HepG2 (cell line): ENCODE measurements around the gene TMEM74B.

Experiments used
- EZH2 ChIP-seq: conservative IDR thresholded peaks from 2 replicates; pipeline ENCODE4 v1.6.1; 2012; ENCODE audit warnings: mild to moderate bottlenecking, low read depth, low read length, moderate library complexity
- HDAC2 ChIP-seq: sonication (generic); formaldehyde crosslinking; IDR thresholded peaks from 2 replicates; pipeline ENCODE4 v1.4.0; 2020; ENCODE audit warnings: missing genetic modification reagents
- LCORL ChIP-seq, 2 experiments: fragments of 450-650 bp in 1 of 2; sonication (generic) in 1 of 2; formaldehyde crosslinking in 1 of 2; IDR thresholded peaks; 2 replicates each; pipeline versions ENCODE4 v1.5.0 to v1.6.1; 2017 to 2020; ENCODE audit warnings: antibody characterized with exemption in 1 of 2, missing genetic modification reagents in 1 of 2
- NFE2L1 ChIP-seq: sonication (generic); formaldehyde crosslinking; IDR thresholded peaks from 2 replicates; pipeline ENCODE4 v1.4.0; 2020; ENCODE audit warnings: missing genetic modification reagents, mild to moderate bottlenecking, borderline replicate concordance
- POLR2A ChIP-seq, 2 experiments: IDR thresholded peaks; 2 replicates each; pipeline ENCODE4 v1.6.1; 2011; ENCODE audit warnings: low read depth in 2 of 2, low read length in 2 of 2, mild to moderate bottlenecking in 1 of 2, moderate library complexity in 1 of 2; ENCODE audit not compliant: insufficient read depth in 1 of 2
- PRMT3 ChIP-seq: sonication (generic); formaldehyde crosslinking; IDR thresholded peaks from 2 replicates; pipeline ENCODE4 v1.8.1; 2022; ENCODE audit warnings: low read depth, mild to moderate bottlenecking, moderate library complexity, missing genetic modification reagents, borderline replicate concordance
- RELA ChIP-seq: sonication (generic); formaldehyde crosslinking; IDR thresholded peaks from 2 replicates; pipeline ENCODE4 v1.4.0; 2020; ENCODE audit warnings: missing genetic modification reagents
- SAFB2 ChIP-seq: sonication (generic); formaldehyde crosslinking; IDR thresholded peaks from 2 replicates; pipeline ENCODE4 v1.5.1; 2020; ENCODE audit warnings: missing genetic modification reagents, low read depth, mild to moderate bottlenecking, borderline replicate concordance
- ZNF121 ChIP-seq: sonication (generic); formaldehyde crosslinking; IDR thresholded peaks from 2 replicates; pipeline ENCODE4 v1.5.0; 2020; ENCODE audit warnings: mild to moderate bottlenecking, missing genetic modification reagents
- TF ChIP-seq, protein P1 (sequence below): sonication (generic); formaldehyde crosslinking; IDR thresholded peaks from 2 replicates; pipeline ENCODE4 v1.5.0; 2020; ENCODE audit warnings: mild to moderate bottlenecking, missing genetic modification reagents, moderate library complexity
- TF ChIP-seq, protein P2 (sequence below): IDR thresholded peaks from 2 replicates; pipeline ENCODE4 v1.6.1; 2012; ENCODE audit warnings: low read depth, low read length, improper control_type of control experiment
- TF ChIP-seq, protein P3 (sequence below): sonication (generic); formaldehyde crosslinking; IDR thresholded peaks from 2 replicates; pipeline ENCODE4 v1.4.0; 2020; ENCODE audit warnings: missing genetic modification reagents
- TF ChIP-seq, protein P4 (sequence below): sonication (generic); formaldehyde crosslinking; IDR thresholded peaks from 2 replicates; pipeline ENCODE4 v1.5.1; 2020; ENCODE audit warnings: mild to moderate bottlenecking, missing genetic modification reagents, moderate library complexity

DNA sequence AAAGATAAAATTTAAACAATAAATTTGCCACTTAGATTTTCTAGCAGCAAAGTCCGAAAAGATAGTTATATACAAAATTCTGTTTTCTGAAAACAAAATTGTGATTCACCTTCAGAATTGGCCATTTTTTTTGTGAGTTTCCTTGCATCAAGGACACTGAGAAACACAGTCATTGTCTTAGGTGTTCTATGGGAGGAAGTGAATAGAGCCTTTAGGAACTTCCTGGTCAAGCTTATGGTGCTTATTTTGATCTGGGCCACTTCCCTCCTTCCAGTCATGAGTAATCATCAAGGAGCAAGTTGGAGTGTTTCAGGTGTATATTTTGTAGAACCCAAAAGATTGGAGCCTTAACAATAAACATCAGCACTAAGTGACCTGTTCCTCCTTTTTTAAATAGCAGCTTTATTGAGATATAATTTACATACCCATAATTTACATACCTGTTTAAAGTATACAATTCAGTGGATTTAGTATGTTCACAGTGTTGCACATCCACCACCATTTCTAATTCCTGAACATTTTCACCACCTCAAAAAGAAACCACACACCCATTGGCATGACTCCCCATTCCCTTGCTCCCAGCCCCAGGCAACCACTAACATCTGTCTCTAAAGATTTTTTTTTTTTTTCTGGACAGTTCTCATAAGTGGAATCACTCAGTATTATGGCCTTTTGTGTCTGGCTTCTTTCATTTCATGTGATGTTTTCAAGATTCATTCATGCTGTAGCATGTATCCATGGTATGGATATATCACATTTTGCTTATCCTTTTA, 17.6 kb downstream of the TMEM74B start:
- TF ChIP-seq POLR2A (IDR thresholded peaks at IDR 0.05; ENCODE audit: insufficient read depth in 1 of 2, low read depth in 2 of 2, low read length in 2 of 2) (no peak), LCORL (IDR thresholded peaks at IDR 0.05) (no peak), LCORL (CRISPR knock-in tag; IDR thresholded peaks at IDR 0.05) (no peak), ZNF121 (CRISPR knock-in tag) (no peak), PRMT3 (CRISPR knock-in tag) (no peak), RELA (CRISPR knock-in tag) (no peak), EZH2 (no peak), HDAC2 (CRISPR knock-in tag) (no peak), SAFB2 (CRISPR knock-in tag) (no peak), NFE2L1 (no peak)
- TF ChIP-seq, protein P1, sequence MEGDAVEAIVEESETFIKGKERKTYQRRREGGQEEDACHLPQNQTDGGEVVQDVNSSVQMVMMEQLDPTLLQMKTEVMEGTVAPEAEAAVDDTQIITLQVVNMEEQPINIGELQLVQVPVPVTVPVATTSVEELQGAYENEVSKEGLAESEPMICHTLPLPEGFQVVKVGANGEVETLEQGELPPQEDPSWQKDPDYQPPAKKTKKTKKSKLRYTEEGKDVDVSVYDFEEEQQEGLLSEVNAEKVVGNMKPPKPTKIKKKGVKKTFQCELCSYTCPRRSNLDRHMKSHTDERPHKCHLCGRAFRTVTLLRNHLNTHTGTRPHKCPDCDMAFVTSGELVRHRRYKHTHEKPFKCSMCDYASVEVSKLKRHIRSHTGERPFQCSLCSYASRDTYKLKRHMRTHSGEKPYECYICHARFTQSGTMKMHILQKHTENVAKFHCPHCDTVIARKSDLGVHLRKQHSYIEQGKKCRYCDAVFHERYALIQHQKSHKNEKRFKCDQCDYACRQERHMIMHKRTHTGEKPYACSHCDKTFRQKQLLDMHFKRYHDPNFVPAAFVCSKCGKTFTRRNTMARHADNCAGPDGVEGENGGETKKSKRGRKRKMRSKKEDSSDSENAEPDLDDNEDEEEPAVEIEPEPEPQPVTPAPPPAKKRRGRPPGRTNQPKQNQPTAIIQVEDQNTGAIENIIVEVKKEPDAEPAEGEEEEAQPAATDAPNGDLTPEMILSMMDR = no peak
- TF ChIP-seq, protein P2, sequence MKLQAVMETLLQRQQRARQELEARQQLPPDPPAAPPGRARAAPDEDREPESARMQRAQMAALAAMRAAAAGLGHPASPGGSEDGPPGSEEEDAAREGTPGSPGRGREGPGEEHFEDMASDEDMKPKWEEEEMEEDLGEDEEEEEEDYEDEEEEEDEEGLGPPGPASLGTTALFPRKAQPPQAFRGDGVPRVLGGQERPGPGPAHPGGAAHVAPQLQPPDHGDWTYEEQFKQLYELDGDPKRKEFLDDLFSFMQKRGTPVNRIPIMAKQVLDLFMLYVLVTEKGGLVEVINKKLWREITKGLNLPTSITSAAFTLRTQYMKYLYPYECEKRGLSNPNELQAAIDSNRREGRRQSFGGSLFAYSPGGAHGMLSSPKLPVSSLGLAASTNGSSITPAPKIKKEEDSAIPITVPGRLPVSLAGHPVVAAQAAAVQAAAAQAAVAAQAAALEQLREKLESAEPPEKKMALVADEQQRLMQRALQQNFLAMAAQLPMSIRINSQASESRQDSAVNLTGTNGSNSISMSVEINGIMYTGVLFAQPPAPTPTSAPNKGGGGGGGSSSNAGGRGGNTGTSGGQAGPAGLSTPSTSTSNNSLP = no peak
- TF ChIP-seq, protein P3, sequence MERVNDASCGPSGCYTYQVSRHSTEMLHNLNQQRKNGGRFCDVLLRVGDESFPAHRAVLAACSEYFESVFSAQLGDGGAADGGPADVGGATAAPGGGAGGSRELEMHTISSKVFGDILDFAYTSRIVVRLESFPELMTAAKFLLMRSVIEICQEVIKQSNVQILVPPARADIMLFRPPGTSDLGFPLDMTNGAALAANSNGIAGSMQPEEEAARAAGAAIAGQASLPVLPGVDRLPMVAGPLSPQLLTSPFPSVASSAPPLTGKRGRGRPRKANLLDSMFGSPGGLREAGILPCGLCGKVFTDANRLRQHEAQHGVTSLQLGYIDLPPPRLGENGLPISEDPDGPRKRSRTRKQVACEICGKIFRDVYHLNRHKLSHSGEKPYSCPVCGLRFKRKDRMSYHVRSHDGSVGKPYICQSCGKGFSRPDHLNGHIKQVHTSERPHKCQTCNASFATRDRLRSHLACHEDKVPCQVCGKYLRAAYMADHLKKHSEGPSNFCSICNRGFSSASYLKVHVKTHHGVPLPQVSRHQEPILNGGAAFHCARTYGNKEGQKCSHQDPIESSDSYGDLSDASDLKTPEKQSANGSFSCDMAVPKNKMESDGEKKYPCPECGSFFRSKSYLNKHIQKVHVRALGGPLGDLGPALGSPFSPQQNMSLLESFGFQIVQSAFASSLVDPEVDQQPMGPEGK (CRISPR knock-in tag) = no peak
- TF ChIP-seq, protein P4, sequence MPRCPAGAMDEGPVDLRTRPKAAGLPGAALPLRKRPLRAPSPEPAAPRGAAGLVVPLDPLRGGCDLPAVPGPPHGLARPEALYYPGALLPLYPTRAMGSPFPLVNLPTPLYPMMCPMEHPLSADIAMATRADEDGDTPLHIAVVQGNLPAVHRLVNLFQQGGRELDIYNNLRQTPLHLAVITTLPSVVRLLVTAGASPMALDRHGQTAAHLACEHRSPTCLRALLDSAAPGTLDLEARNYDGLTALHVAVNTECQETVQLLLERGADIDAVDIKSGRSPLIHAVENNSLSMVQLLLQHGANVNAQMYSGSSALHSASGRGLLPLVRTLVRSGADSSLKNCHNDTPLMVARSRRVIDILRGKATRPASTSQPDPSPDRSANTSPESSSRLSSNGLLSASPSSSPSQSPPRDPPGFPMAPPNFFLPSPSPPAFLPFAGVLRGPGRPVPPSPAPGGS = no peak
